SHP77 (cell line): ENCODE measurements around the gene USF3.

Source experiments
- DNase-seq, 2 experiments: peaks; one replicate each; lab custom pipeline; 2025; lab: John Stamatoyannopoulos, UW

Gene USF3

GRCh38 chr3:113698213-113698742, 1.8 kb upstream of the USF3 start:
- DNase-seq = no peak

- no peak for DNase-seq
Measured at GRCh38 chr3:113697500-113698090, 1.2 kb upstream of the USF3 start.

- DNase-seq = peak; percentile 98 to 99
Measured at GRCh38 chr3:113696658-113697499, 437 bp upstream of the USF3 start.

- no peak for DNase-seq
Measured at GRCh38 chr3:113695431-113695785, 1.0 kb downstream of the USF3 start.

- no peak for DNase-seq
Measured at GRCh38 chr3:113690482-113690881, 6.0 kb downstream of the USF3 start.

GRCh38 chr3:113685956-113686721, 10.3 kb downstream of the USF3 start:
- no peak for DNase-seq

GRCh38 chr3:113685124-113685523, 11.3 kb downstream of the USF3 start:
- DNase-seq = no peak

- DNase-seq = no peak
Measured at GRCh38 chr3:113684271-113684819, 12.1 kb downstream of the USF3 start.

GRCh38 chr3:113678773-113679172, 17.7 kb downstream of the USF3 start:
- no peak for DNase-seq

GRCh38 chr3:113677737-113678136, 18.7 kb downstream of the USF3 start:
- no peak for DNase-seq

- DNase-seq = no peak
Measured at GRCh38 chr3:113676261-113676660, 20.2 kb downstream of the USF3 start.

GRCh38 chr3:113673593-113673992, 22.8 kb downstream of the USF3 start:
- DNase-seq = no peak

GRCh38 chr3:113668015-113668414, 28.4 kb downstream of the USF3 start:
- DNase-seq = no peak

GRCh38 chr3:113664523-113665094, 31.8 kb downstream of the USF3 start:
- DNase-seq = no peak

- DNase-seq = no peak
Measured at GRCh38 chr3:113663761-113664160, 32.7 kb downstream of the USF3 start.

- no peak for DNase-seq
Measured at GRCh38 chr3:113663324-113663750, 33.1 kb downstream of the USF3 start.

GRCh38 chr3:113662824-113663223, 33.6 kb downstream of the USF3 start:
- no peak for DNase-seq

- DNase-seq = no peak
Measured at GRCh38 chr3:113660896-113661295, 35.5 kb downstream of the USF3 start.

GRCh38 chr3:113660458-113660857, 36.0 kb downstream of the USF3 start:
- DNase-seq = no peak

- DNase-seq = no peak
Measured at GRCh38 chr3:113659996-113660395, 36.4 kb downstream of the USF3 start.

GRCh38 chr3:113659101-113659541, 37.3 kb downstream of the USF3 start:
- DNase-seq = no peak

- no peak for DNase-seq
Measured at GRCh38 chr3:113658107-113658506, 38.3 kb downstream of the USF3 start.
